Fibroblast of skin of abdomen (primary cell): ENCODE data around the gene CRADD.
"Not testable (repeated sequence)": the region's sequence is repeated elsewhere in the genome, so short reads cannot be mapped to it uniquely, and the experiment has no call there.

Experiments
- DNase-seq: peaks from one replicate; pipeline ENCODE4 v3.0.0-alpha.2; 2013

Gene CRADD

DNA sequence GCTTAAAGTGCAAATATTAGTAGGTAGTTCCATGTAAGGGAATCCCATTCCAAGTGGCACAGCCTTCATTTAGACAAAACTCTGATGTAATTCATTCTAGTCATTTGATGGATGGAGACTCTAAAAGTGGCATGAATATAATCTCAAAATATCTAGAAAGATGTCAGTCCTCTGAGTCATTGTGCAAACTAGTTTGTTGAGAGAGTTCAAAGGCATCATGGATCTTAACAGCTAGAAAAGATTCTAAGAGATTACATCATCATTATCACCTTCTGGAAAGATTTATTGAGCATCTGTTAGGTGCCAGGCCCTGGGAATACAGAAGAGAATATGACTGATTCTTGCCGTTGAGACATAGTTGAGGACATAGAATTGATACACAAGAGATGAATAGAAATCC, 30.7 kb downstream of the CRADD start:
- DNase-seq: peak; percentile 73

DNA sequence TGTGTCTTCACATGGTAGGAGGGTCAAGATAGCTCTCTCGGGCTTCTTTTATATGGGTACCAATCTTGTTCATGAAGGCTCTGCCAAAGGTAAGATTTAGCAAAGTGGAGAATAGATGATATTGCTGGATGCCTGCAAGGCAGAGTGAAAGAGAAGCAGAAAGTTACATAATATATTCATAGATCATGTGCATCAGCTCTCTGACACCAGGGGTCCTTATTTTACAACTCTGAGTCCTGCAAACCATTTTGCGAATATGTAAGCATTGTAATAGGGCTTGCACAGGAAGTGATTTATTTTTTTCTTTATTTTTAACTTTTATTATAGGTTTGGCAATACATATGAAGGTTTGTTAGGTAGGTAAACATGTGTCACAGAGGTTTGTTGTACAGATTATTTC, 31.8 kb downstream of the CRADD start:
- DNase-seq: no peak

DNA sequence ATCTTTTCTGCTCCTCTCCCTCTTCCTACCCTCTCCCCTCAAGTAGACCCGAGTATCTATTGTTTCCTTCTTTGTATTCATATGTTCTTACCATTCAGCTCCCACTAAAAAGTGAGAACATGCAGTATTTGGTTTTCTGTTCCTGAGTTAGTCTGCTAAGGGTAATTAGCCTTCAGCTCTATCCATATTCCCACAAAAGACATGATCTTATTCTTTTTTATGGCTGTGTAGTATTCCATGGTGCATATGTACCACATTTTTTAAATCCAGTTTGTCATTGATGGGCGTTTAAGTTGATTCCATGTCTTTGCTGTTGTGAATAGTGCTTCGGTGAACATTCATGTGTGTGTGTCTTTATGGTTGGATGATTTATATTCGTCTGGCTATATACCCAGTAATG, 32.2 kb downstream of the CRADD start:
- no peak for DNase-seq

DNA sequence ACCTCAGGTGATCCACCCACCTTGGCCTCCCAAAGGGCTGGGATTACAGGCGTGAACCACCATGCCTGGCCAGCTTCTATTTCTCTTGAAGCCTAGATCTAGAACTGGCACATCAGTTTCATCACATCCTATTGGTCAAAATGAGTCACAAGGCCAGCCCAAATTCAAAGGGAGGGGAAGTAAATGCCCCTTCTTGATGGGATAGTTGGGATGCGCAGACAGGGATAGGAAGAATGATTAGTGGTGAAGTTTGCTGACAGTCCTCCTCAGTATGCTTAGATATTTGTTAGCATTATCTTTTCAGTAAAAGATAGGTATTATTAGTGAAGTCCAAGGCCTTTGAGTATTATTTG, 33.4 kb downstream of the CRADD start:
- no peak for DNase-seq

DNA sequence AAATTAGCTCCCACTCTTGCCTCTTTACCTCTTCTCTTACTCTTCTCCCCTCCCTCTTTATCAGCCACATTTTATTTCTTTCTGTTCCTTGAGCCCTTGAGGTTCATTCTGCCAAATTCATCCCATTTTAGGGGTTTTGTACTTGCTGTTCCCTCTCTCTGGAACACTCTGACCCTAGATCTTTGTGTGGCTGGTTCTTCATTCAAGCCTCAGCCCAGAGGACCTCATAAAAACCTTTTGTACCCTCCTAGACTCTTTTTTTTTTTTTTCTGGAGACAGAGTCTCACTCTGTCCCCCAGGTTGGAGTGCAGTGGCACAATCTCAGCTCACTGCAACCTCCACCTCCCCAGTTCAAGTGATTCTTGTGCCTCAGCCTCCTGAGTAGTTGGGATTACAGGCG, 34.3 kb downstream of the CRADD start:
- not testable (repeated sequence) for DNase-seq

DNA sequence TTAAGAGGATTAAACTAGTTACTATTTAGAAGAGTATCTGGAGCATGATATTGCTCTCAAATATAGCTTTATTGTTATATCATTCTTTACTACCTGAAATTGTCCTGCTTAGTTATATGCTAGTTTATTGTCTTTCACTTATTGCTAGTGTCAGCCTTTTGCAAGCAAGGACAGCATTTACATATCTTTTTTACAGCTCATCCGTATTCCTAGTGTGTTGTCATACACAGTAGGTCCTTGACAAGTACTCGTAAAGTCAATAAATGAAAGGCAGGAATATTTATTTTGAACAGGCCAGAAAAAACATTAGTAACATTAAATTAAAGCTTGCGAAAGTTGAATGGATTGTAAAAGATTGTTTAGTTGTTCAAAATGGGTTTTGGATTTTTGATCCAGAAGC, 35.0 kb downstream of the CRADD start:
- no peak for DNase-seq

DNA sequence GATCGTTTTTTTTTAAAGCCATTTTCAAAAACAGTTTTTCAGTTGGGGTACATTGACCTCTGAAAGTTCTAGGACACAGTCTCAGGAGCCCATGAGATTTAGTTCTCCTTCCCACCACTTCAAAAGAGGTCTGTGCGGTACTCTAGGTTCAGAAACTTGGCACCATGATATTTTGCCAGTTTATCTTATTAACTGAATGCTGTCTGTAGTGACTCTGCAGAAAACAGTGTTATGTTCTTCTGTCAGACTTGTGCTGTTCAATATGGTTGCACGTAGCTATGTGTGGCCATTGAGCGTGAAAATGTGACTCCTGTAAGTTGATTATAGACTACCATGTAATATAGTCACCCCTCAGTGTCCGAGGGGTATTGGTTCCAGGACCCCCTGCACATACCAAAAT, 35.9 kb downstream of the CRADD start:
- DNase-seq: no peak

DNA sequence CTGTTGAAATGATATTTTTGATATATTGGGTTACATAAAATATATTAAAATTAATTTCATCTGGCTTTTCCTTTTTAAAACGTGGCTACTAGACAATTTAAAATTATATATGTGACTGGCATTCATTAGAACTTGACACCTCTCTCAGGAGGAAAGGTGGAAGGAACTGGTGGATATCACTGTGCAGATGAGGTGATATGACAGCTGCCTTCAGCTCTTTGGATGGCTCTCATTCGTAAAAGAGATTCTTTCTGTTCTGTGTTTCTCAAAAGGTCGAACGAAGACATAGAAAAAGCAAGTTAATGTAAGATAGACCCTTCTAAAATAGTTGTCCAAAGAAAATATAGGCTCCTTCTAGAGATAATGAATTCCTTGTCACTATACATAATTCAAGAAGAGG, 36.6 kb downstream of the CRADD start:
- DNase-seq: no peak

DNA sequence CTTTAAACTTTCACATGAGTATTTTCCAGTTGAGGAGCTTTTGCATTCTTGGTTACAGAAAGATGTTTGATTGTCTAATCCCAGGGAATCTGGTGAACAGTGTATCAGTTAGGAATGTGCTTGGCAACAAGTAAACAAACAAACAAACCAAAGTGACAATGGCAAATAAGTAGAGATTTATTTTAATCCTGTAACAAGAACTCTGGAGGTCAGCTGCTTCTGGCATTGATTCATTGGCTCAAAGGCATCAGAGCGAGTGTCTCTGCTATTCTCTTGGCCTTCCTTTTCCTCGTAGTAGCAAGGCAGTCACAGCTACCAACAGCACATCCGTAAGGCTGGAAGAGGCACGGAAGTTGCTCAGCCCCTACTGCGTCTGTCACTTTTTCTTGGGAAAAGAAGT, 37.2 kb downstream of the CRADD start:
- DNase-seq: no peak

DNA sequence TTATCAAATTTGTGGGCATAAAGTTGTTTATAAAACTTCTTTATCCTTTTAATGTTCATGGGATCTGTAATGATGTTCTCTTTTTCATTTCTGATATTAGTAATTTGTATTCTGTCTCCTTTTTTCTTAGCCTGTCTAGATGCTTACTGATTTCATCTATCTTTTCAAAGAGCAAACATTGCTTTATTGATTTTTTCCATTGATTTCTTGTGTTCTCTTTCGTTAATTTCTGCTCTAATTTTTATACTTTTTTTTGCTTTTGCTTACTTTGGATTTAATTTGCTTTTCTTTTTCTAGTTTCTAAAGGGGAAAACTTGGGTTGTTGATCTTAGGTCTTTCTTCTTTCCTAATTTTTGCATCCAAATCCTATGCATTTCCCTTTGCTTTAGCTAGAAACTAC, 42.5 kb downstream of the CRADD start:
- DNase-seq: no peak

DNA sequence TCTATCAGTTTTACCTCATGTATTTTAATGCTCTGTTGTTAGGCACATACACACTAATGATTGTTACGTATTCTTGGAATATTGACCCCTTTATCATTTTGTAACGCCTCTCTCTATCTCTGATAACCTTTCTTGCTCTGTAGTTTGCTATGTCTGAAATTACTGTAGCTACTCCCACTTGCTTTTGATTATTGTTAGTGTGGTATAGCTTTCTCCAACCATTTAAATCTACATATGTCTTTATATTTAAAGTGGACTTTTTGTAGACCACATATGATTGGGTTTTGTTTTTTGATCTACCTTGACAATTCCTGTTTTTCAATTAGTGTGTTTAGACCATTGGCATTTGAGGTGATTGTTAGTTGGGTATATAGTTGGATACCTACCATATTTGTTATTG, 43.4 kb downstream of the CRADD start:
- no peak for DNase-seq

DNA sequence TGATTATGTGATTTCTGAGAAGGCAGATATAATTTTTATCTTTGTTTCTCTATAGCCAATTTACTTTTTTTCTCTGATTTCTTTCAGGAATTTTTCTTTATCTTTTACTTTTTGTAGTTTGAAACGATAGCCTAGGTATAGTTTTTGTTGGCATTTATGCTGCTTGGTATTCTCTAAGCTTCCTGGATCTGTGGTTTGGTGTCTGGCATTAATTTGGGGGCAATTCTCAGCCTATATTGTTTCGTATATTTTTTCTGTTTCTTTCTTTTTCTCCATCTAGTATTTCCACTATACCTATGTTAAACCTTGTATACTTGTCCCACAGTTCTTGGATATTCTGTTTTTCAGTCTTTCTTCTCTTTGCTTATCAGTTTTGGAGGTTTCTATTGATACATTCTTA, 45.0 kb downstream of the CRADD start:
- no peak for DNase-seq

DNA sequence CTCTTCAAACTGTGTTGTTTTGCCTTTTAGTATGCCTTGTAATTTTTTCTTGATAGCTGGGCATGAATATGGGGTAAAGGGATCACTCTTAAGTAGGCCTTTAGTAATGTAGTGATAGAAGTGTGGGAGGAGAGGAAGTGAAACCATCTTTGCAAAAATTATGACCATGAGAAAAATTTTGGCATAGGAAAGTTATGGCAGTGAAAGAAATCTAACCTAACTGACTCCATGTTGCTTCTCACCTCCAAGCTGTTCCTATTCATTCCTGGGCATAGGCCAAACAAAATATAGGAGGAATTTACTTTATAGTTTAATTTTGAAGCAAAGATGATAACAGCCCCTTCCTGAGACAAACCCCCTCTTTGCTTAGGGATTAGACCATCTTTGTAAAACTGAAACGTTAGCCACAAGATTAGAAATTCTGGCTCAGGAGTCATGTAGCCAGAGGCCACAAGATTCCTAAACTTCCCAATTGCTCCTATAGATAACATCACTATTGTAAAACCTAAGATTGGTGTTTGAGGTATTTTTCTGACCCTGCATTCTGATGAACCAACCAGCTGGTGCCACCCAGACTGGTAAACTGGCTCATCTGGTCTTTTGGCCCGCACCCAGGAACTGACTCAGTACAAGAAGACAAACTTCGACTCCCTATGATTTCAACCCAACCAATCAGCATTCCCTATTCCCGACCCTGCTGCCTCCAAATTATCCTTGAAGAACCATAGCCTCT, 45.8 kb downstream of the CRADD start:
- DNase-seq: no peak

DNA sequence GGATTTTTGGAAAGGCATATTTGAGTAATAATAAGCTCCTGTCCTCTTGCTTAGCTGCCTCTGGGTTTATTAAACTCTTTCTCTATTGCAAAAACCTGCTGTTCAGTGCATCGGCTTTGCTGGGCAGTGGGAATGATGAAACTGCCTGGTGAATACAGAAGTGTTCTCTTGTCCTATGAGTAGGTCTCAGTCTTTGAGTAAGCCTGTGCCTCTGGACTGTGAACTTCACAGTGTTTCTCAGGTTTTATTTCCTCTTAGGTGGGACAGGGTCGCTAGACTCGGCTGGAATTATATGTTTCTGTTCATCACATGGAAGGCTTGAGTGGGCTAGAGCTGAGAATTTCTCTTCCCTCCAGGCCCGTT, 46.4 kb downstream of the CRADD start:
- DNase-seq: no peak

DNA sequence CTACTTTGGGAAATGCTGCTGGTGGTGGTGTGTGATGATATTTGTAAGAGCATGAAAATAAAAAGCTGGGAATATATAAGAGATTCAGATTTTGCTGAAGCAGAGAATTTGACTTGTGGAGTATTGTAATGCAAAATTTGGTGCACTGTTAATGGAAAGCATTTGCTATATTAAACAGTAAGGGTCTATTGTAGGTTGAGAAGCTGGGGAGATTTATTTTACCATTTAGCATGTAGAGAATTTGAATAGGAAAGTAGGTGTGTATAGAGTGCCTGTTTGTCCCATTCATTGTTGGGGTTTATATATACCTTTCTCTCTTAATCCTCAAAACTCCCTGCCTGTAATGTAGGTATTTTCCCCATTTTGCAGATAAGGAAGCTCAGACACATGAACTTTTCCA, 48.4 kb downstream of the CRADD start:
- DNase-seq: no peak

DNA sequence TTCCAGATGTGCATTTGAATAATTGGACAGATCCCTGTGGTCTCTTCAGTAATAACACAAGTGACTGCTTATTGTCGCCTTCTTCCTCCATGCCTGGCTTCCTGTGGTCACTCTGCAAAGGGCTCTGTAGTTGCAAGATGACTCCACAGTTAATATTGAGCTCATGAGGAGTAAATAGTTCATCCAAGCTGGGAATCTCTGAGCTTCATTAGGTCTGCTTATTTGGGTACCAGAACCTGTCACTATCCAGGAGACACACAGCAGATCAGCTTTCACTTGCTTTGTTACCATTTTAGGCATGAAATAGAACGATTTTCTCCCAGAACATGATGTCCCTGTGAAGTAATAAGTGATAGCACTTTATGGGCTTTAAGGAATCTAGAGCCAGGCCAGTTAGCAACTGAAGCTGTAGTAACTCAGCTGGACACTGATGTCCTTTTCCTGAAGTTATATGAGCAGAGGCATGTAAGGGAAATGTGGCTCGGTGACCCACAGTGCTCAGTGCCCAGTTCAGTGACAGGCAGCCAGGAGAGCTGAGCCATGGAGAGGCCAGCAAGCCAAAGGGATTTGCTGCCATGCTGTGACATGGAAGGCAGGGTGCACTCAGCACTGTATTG, 50.1 kb downstream of the CRADD start:
- DNase-seq: no peak

DNA sequence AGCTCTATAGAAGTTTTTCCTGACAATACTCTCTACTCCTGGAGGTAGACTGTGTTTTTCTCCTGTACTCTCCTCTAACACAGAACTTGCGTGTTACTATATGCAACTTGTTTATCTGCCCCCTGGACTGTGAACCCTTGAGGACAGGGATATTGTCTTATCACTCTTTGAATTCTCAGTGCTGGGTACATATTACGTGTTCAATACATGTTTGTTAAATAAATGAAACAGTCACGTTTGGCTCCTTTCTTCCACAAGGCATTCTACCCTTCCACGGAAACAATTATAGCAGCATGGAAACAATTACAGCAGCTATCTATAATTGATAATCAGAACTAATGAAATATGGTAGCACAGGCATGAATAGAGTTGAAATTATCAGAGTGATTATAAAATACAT, 50.7 kb downstream of the CRADD start:
- DNase-seq: no peak

DNA sequence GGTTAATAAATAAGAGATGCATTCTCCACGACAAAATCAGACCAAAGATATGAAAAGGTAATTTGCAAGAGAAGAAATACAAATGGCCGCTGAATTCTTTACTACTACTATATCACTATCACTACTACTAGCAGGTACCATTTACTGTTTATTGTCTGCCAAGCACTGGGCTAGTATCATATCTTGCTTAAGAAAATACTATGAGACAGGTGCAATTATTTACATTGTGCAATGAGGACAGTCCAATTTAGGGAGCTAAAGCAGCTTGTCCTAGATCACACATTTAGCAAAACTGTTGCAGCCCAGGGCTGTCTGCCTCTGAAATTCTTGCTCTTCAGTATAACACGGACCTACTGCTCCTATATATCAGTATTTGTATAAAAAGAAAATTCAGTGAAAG, 52.8 kb downstream of the CRADD start:
- no peak for DNase-seq

DNA sequence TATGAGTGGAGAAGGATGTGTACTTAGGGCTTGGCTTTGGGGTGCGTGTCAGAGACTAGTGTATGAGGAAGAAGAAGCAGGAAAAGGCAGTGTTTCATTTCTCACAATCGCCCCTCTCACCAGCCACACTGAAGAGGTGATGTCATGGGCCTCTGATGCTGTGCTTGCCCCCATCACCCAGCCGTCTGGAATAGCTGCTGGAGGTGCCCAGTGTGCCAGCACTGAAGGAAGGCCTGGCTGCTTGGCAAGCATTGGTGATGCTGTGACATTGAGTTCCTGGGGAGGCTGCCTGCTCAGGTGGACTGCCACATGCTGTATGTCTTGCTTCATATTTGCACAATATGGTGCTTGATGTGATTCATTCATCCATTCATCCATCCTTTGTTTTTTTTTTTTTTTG, 56.2 kb downstream of the CRADD start:
- DNase-seq: no peak

DNA sequence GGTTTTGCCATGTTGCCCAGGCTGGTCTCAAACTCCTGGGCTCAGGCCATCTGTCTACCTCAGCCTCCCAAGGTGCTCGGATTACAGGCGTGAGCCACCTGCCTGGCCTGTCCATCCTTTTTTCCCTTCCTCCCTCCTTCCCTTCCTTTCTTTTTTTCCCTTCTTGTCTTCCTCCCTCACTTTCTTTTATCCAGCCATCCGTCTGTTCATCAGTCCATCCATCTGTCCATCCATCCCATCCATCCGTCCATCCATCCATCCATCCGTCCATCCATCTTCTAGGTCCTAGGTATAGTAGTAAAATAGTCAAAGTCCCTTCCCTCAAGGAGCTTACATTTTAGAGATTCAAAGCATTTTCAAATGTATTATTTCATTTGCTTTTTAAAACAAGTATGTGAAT, 56.8 kb downstream of the CRADD start:
- no peak for DNase-seq

DNA sequence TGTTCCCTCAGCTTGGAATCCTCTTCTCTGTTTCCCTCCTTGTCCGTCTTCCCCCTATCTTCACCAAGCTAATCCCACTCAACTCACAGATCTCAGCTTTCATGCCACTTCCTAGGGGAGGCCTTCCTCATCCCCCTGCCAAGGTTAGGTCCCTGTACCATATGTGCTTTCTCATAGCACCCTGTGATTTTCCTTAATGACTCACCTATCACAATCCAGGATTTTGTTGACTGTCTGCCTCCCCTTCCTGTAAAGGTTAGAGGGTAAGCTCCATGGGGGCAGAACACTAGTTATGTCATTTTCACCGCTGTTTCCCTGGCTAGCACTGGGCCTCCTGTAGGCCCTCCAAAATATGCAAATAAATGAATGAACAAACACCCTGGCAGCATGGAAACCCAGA, 57.6 kb downstream of the CRADD start:
- DNase-seq: no peak

DNA sequence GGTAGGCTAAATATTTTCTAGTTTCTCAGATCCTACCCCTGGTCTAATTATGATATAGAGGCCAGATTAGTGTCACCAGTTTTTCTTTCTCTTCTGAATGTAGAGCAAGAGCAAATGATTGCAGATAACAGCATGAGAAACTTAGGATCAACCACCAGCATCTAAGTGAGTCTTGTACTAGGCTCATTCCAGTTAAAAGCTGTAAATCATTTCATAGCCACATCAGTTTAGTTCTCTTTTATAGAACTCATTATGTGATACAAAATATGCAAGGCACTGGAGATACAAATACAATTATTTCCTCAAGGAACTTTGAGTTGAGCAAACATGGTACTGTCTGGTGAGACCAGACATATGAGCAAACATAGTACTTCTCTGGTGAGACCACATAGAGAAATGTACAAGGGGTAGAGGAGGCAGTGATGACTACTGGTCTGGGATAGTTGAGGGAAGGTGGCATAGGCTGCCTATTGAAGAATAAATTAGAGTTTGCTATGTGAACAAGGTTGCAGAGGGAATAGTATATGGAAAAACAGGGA, 59.5 kb downstream of the CRADD start:
- no peak for DNase-seq

DNA sequence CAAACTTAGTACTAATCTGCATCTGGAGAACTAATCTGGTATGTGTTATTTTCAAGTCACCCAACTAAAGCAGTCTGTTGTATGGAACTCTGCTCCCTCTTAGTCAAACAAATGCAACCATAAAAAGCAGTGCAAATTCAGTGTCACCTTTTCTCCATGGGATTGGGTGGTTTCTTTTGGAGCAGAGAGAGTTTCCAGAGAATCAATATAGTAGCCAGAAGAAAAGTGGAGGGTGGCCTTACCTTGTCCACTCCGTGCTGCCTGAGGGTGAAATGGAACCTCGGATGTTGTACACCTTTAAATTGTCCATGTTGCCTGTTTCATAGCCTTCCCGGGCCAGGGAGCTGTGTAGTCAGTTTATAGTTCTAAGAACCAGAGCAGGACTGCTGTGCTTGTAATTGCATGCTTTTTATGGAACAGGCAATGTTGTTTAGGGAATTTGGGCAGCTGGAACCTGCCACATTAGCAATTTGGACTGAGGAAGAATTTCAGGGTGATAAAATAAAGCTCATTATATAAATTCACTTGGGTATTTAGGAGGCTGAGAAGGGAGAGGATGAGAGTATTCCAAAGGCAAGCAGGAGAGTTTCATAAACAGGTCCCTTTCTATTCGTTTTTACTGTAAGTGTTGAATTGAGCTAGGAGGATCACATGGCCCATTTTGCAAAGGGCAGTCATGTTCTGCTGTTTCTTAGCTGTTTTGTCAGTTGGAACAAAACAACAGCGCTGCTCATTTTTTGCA, 60.5 kb downstream of the CRADD start:
- no peak for DNase-seq
